ENCODE data around the gene N4BP3. TPM values are rescaled to one million over a fixed set of nuclear protein-coding genes. Genes with fewer than 3 reads are reported as not detected.

The N4BP3 gene
- total RNA-seq, 2 experiments from 2014 or later = 6.9 to 7.0 TPM

- ChIA-PET CTCF (interaction anchor here (0.6 to 0.9 kb wide), 2 partner anchors 13 to 30 kb away, joined by 3 read pairs; no protein-coding TSS in a partner anchor), POLR2A (interaction anchor here (0.5 to 0.9 kb wide), 2 partner anchors 20 to 23 kb away, joined by 3 read pairs; no protein-coding TSS in a partner anchor)
Measured at GRCh38 chr5:178090856-178091255, 22.5 kb upstream of the N4BP3 start.

GRCh38 chr5:178093134-178093533, 20.2 kb upstream of the N4BP3 start:
- POLR2A ChIA-PET = no interaction called here
- CTCF ChIA-PET = interaction anchor here (0.7 to 1.2 kb wide), 3 partner anchors 17 to 167 kb away, joined by 3 to 5 read pairs (median 3); no protein-coding TSS in a partner anchor

- ChIA-PET CTCF (interaction anchor here (1.2 kb wide), 1 partner anchor 18 kb away, joined by 3 read pairs; no protein-coding TSS in a partner anchor), POLR2A (interaction anchor here (0.6 kb wide), 1 partner anchor 38 kb away, joined by 5 read pairs; no protein-coding TSS in a partner anchor)
Measured at GRCh38 chr5:178094345-178094744, 19.0 kb upstream of the N4BP3 start.

GRCh38 chr5:178098685-178099084, 14.6 kb upstream of the N4BP3 start:
- CTCF ChIA-PET = no interaction called here
- POLR2A ChIA-PET = no interaction called here

GRCh38 chr5:178103612-178104011, 9.7 kb upstream of the N4BP3 start:
- ChIA-PET POLR2A (no interaction called here), CTCF (no interaction called here)

GRCh38 chr5:178104492-178104891, 8.8 kb upstream of the N4BP3 start:
- ChIA-PET CTCF (interaction anchor here (1.4 to 1.8 kb wide), 2 partner anchors 17 to 29 kb away, joined by 5 to 6 read pairs; no protein-coding TSS in a partner anchor), POLR2A (no interaction called here)

GRCh38 chr5:178106086-178106485, 7.2 kb upstream of the N4BP3 start:
- ChIA-PET CTCF (interaction anchor here (0.6 to 1.8 kb wide), 6 partner anchors 15 to 1823 kb away, joined by 3 to 6 read pairs (median 4); no protein-coding TSS in a partner anchor), POLR2A (interaction anchor here (0.6 kb wide), 1 partner anchor 40 kb away, joined by 3 read pairs; no protein-coding TSS in a partner anchor)

GRCh38 chr5:178106556-178107239, 6.6 kb upstream of the N4BP3 start:
- CTCF ChIA-PET = interaction anchor here (0.9 to 1.6 kb wide), 3 partner anchors 29 to 57 kb away, joined by 3 to 4 read pairs (median 3); no protein-coding TSS in a partner anchor
- POLR2A ChIA-PET = no interaction called here

GRCh38 chr5:178107756-178108310, 5.5 kb upstream of the N4BP3 start:
- POLR2A ChIA-PET = interaction anchor here (0.5 kb wide), 1 partner anchor 11 kb away, joined by 3 read pairs; no protein-coding TSS in a partner anchor

GRCh38 chr5:178108446-178108845, 4.9 kb upstream of the N4BP3 start:
- POLR2A ChIA-PET = interaction anchor here (0.5 kb wide), 1 partner anchor 11 kb away, joined by 3 read pairs; no protein-coding TSS in a partner anchor
- CTCF ChIA-PET = interaction anchor here (3.0 kb wide), 1 partner anchor 32 kb away, joined by 7 read pairs; no protein-coding TSS in a partner anchor

More at GRCh38 chr5:178107756-178108310, 5.5 kb upstream of the N4BP3 start:
- CTCF ChIA-PET = interaction anchor here (1.1 to 3.0 kb wide), 3 partner anchors 30 to 32 kb away, joined by 3 to 7 read pairs (median 4); no protein-coding TSS in a partner anchor

- POLR2A ChIA-PET = no interaction called here
- CTCF ChIA-PET = interaction anchor here (3.0 kb wide), 1 partner anchor 33 kb away, joined by 7 read pairs; no protein-coding TSS in a partner anchor
Measured at GRCh38 chr5:178108966-178109365, 4.4 kb upstream of the N4BP3 start.

- ChIA-PET CTCF (interaction anchor here (3.0 kb wide), 1 partner anchor 34 kb away, joined by 7 read pairs; no protein-coding TSS in a partner anchor), POLR2A (interaction anchor here (1.0 kb wide), 1 partner anchor 20 kb away, joined by 3 read pairs; no protein-coding TSS in a partner anchor)
Measured at GRCh38 chr5:178110511-178110910, 2.8 kb upstream of the N4BP3 start.

GRCh38 chr5:178111925-178112324, 1.4 kb upstream of the N4BP3 start:
- ChIA-PET POLR2A (no interaction called here), CTCF (no interaction called here)

GRCh38 chr5:178112545-178112944, 787 bp upstream of the N4BP3 start:
- ChIA-PET POLR2A (no interaction called here), CTCF (no interaction called here)

- ChIA-PET CTCF (no interaction called here), POLR2A (interaction anchor here (0.5 kb wide), 1 partner anchor 23 kb away, joined by 3 read pairs; no protein-coding TSS in a partner anchor)
Measured at GRCh38 chr5:178113841-178114324, 551 bp downstream of the N4BP3 start.

GRCh38 chr5:178114325-178115135, 1.2 kb downstream of the N4BP3 start:
- ChIA-PET POLR2A (interaction anchor here (0.5 to 1.1 kb wide), 3 partner anchors 24 to 90 kb away, joined by 3 to 4 read pairs (median 3); no protein-coding TSS in a partner anchor), CTCF (interaction anchor here (1.2 kb wide), 1 partner anchor 38 kb away, joined by 3 read pairs; no protein-coding TSS in a partner anchor)

GRCh38 chr5:178115136-178115813, 1.9 kb downstream of the N4BP3 start:
- CTCF ChIA-PET = interaction anchor here (1.0 to 1.9 kb wide), 3 partner anchors 16 to 40 kb away, joined by 3 to 6 read pairs (median 3); no protein-coding TSS in a partner anchor

GRCh38 chr5:178115814-178116142, 2.4 kb downstream of the N4BP3 start:
- POLR2A ChIA-PET = interaction anchor here (0.7 to 1.1 kb wide), 3 partner anchors 89 to 1562 kb away, joined by 3 to 4 read pairs (median 3); no protein-coding TSS in a partner anchor
- CTCF ChIA-PET = interaction anchor here (1.0 to 1.9 kb wide), 3 partner anchors 16 to 40 kb away, joined by 3 to 6 read pairs (median 3); no protein-coding TSS in a partner anchor

More at GRCh38 chr5:178115136-178115813, 1.9 kb downstream of the N4BP3 start:
- POLR2A ChIA-PET = interaction anchor here (0.6 to 1.1 kb wide), 3 partner anchors 40 to 1563 kb away, joined by 3 to 4 read pairs (median 3); no protein-coding TSS in a partner anchor

All from activated CD8-positive, alpha-beta memory T cell treated with anti-CD3 and anti-CD28 coated beads for 36 hours (primary cell).